ENCODE data around the gene SIN3B.

- TF ChIP-seq CTCF (IDR thresholded peaks at IDR 0.05) (no peak), POLR2A (IDR thresholded peaks at IDR 0.05) (no peak), EP300 (IDR thresholded peaks at IDR 0.05) (no peak)
These were observed 54.3 kb downstream of the SIN3B start for GRCh38 chr19:16883522-16883921.

All from ovary (tissue), 3 donors.